Neural progenitor cell (in vitro differentiated cells): ENCODE data around the gene ZNF587. TPM values are rescaled to one million over a fixed set of nuclear protein-coding genes. Genes with fewer than 3 reads are reported as not detected.

Experiments
- DNase-seq: peaks from one replicate; pipeline ENCODE4 v3.0.0-alpha.2; 2016; ENCODE audit warnings: low spot score
- H2AFZ ChIP-seq: fragments of 200-600 bp; sonication (generic); replicated peaks from 2 replicates; pipeline ENCODE4 v1.6.1; 2016; ENCODE audit warnings: antibody characterized with exemption
- H3F3A ChIP-seq: fragments of 200-600 bp; sonication (generic); 2 replicates; pipeline ENCODE4 v1.6.1; 2016; ENCODE audit warnings: antibody characterized with exemption, low read depth
- H3K27ac ChIP-seq: fragments of 200-600 bp; sonication (generic); 2 replicates; pipeline ENCODE4 v1.5.1; 2016; ENCODE audit warnings: mild to moderate bottlenecking
- H3K27me3 ChIP-seq: fragments of 200-600 bp; sonication (generic); 2 replicates; pipeline ENCODE4 v1.6.1; 2016; ENCODE audit warnings: mild to moderate bottlenecking, moderate library complexity
- H3K36me3 ChIP-seq: fragments of 200-600 bp; sonication (generic); 2 replicates; pipeline ENCODE4 v1.5.1; 2016
- H3K4me1 ChIP-seq: fragments of 200-600 bp; sonication (generic); 2 replicates; pipeline ENCODE4 v1.6.1; 2016; ENCODE audit warnings: mixed run types
- H3K4me2 ChIP-seq: fragments of 200-600 bp; sonication (generic); 2 replicates; pipeline ENCODE4 v1.6.1; 2016
- H3K4me3 ChIP-seq: fragments of 200-600 bp; sonication (generic); 2 replicates; pipeline ENCODE4 v1.5.1; 2016
- H3K79me2 ChIP-seq: fragments of 200-600 bp; sonication (generic); 2 replicates; pipeline ENCODE4 v1.6.1; 2016; ENCODE audit warnings: low read depth
- H3K9ac ChIP-seq: fragments of 200-600 bp; sonication (generic); 2 replicates; pipeline ENCODE4 v1.6.1; 2016
- H3K9me3 ChIP-seq: fragments of 200-600 bp; sonication (generic); 2 replicates; pipeline ENCODE4 v1.5.1; 2016; ENCODE audit warnings: low read depth
- H4K20me1 ChIP-seq: fragments of 200-600 bp; sonication (generic); 2 replicates; pipeline ENCODE4 v1.6.1; 2016; ENCODE audit warnings: low read depth
- H3K27ac Mint-ChIP-seq: 3 replicates; pipeline ENCODE4 v1.8.0; 2021; ENCODE audit warnings: mixed read lengths
- H3K27me3 Mint-ChIP-seq: 2 replicates; pipeline ENCODE4 v1.8.0; 2022; ENCODE audit warnings: low read depth, mild to moderate bottlenecking, inconsistent platforms, moderate library complexity, mixed read lengths; ENCODE audit not compliant: insufficient read depth
- H3K36me3 Mint-ChIP-seq: 3 replicates; pipeline ENCODE4 v1.8.0; 2021; ENCODE audit warnings: mixed read lengths
- H3K4me1 Mint-ChIP-seq: 3 replicates; pipeline ENCODE4 v1.8.0; 2021; ENCODE audit warnings: mixed read lengths
- H3K4me3 Mint-ChIP-seq: 3 replicates; pipeline ENCODE4 v1.8.0; 2021; ENCODE audit warnings: mild to moderate bottlenecking, moderate library complexity, mixed read lengths
- H3K9me3 Mint-ChIP-seq: 3 replicates; pipeline ENCODE4 v1.8.0; 2020; ENCODE audit warnings: mixed read lengths
- EZH2 ChIP-seq: fragments of 200-600 bp; sonication (generic); IDR thresholded peaks from 2 replicates; pipeline ENCODE4 v1.6.1; 2017; ENCODE audit warnings: antibody characterized with exemption, mild to moderate bottlenecking, moderate library complexity
- EZH2phosphoT487 ChIP-seq: fragments of 200-600 bp; sonication (generic); IDR thresholded peaks from 2 replicates; pipeline ENCODE4 v1.6.1; 2017; ENCODE audit warnings: antibody characterized with exemption
- total RNA-seq: library from RNA; depleted of rRNA; stranded (reverse); fragments of >200 nt; gene quantifications from 2 replicates; pipeline ENCODE4 v1.2.3, GENCODE V29; 2015; ENCODE audit warnings: low replicate concordance
- TF ChIP-seq, protein P1 (sequence below): fragments of 200-600 bp; sonication (generic); IDR thresholded peaks from 2 replicates; pipeline ENCODE4 v1.5.1; 2017; ENCODE audit warnings: antibody characterized with exemption, mild to moderate bottlenecking

ZNF587 gene
- total RNA-seq, 1 donor from 2014 or later: 48.2 TPM

DNA sequence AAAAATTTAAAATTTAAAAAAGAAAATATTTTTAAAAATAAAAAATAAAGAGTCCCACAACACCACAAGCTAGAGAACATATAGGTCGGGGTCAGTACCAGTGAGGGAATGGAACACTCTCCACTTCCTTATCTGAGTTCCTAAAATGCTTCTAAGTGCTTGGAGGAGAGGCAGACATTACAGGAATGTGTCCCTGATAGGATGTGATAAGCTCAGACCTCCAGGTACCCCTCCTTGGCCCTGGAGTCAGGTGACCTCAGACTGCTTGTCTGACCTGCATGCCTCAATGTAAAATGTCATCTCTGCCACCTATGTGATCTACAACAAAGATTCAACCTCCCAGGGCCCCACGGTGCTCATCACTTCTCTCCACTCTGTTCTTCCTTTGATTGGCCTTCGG is 36.4 kb downstream of the ZNF587 start:
- Histone ChIP-seq H3K9ac (no peak overlapping the region), H3K9me3 (no peaks in the 10 kb centered on the region), H3K27me3 (no peaks in the 10 kb centered on the region), H3K36me3 (peaks cover 8% of the 10 kb centered on the region), H3K27ac (no peak overlapping the region), H4K20me1 (peaks cover 21% of the 10 kb centered on the region), H3K4me1 (peaks cover 11% of the 10 kb centered on the region), H2AFZ (no peak overlapping the region), H3K79me2 (peaks cover 64% of the 10 kb centered on the region), H3K4me2 (peak overlapping the region; percentile 99), H3K4me3 (peak overlapping the region; percentile 66), H3F3A (peaks cover 26% of the 10 kb centered on the region)
- H3K4me3 Mint-ChIP-seq: no peak overlapping the region
- H3K27me3 Mint-ChIP-seq: peaks cover 11% of the 10 kb centered on the region
- H3K36me3 Mint-ChIP-seq: peaks cover 61% of the 10 kb centered on the region
- peaks cover 72% of the 10 kb centered on the region for H3K9me3 Mint-ChIP-seq
- DNase-seq: no peak
- H3K27ac Mint-ChIP-seq: no peak overlapping the region
- TF ChIP-seq EZH2 (no peak), EZH2phosphoT487 (no peak)
- TF ChIP-seq, protein P1, sequence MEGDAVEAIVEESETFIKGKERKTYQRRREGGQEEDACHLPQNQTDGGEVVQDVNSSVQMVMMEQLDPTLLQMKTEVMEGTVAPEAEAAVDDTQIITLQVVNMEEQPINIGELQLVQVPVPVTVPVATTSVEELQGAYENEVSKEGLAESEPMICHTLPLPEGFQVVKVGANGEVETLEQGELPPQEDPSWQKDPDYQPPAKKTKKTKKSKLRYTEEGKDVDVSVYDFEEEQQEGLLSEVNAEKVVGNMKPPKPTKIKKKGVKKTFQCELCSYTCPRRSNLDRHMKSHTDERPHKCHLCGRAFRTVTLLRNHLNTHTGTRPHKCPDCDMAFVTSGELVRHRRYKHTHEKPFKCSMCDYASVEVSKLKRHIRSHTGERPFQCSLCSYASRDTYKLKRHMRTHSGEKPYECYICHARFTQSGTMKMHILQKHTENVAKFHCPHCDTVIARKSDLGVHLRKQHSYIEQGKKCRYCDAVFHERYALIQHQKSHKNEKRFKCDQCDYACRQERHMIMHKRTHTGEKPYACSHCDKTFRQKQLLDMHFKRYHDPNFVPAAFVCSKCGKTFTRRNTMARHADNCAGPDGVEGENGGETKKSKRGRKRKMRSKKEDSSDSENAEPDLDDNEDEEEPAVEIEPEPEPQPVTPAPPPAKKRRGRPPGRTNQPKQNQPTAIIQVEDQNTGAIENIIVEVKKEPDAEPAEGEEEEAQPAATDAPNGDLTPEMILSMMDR: no peak
- H3K4me1 Mint-ChIP-seq: peaks cover 15% of the 10 kb centered on the region

DNA sequence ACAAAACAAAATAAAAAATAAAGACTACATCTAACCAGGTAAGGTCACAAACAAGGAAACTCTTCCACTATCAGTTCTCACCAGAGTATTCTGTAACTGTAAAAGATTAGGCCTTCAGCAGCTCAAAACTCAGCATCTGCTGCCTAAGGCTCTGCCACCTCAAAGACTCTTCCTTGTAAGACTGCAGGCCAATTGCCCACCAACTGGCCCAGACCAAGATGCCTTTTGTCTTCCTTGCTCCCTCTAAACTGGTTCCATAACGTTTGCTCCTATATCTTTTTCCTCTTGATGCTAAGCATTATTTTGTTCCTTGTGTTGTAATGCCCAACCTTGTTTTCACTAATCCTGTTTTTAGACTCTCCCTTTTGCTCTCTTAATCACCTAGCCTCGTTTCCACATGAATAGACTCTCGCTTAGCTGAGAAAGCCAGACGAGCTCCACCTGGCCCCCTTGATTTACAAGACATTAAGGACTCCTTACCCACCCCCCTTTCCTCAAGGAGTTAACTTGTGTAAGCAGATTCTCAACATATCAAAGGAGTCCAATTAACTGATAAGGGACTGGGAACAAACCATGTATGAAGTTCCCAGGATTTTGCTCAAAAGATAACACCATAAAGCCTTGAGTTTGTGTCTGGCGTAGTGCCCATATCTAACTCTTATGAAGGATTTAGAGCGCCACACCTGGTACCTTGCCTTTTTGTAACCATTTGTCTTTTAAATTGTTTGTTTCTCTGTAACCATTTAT is 37.7 kb downstream of the ZNF587 start:
- Histone ChIP-seq H3K9me3 (no peaks in the 10 kb centered on the region), H3K4me1 (peaks cover 11% of the 10 kb centered on the region), H2AFZ (no peak overlapping the region), H3K4me3 (peak overlapping the region; percentile 66), H3K27me3 (no peaks in the 10 kb centered on the region), H3K4me2 (peak overlapping the region; percentile 99), H3K79me2 (peaks cover 64% of the 10 kb centered on the region), H4K20me1 (peaks cover 21% of the 10 kb centered on the region), H3K36me3 (peaks cover 8% of the 10 kb centered on the region), H3F3A (peaks cover 26% of the 10 kb centered on the region), H3K27ac (peak overlapping the region; percentile 81), H3K9ac (peak overlapping the region; percentile 85)
- TF ChIP-seq EZH2phosphoT487 (no peak), EZH2 (no peak)
- TF ChIP-seq, protein P1: peak; percentile 16
- H3K4me1 Mint-ChIP-seq: peaks cover 15% of the 10 kb centered on the region
- peaks cover 78% of the 10 kb centered on the region for H3K9me3 Mint-ChIP-seq
- DNase-seq: peak; percentile 71
- no peak overlapping the region for H3K27ac Mint-ChIP-seq
- H3K27me3 Mint-ChIP-seq: peaks cover 11% of the 10 kb centered on the region
- H3K36me3 Mint-ChIP-seq: peaks cover 64% of the 10 kb centered on the region
- H3K4me3 Mint-ChIP-seq: peak overlapping the region; percentile 93

DNA sequence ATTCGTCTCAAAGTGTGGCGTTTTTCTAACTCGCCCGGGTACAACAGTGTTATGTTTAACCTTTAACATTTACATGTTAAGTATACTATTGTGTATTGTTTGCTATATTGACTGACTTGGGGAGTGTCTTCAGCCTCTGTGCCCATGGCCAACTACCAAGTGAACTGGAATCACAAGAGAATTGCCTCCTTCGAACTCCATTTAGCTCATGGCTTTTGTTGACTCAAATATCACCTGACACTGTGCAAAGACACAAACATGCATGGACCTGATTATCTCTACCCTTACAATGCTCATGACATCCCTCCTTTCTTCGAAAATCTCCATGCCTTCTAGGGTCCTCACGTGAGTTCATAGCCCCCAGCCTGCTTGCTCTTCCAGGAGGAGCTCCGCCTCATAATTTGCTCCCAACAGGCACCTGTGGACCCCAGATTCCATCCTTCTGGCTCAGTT is 38.5 kb downstream of the ZNF587 start:
- H3K4me1 ChIP-seq: peaks cover 11% of the 10 kb centered on the region
- no peaks in the 10 kb centered on the region for H3K27me3 ChIP-seq
- peaks cover 26% of the 10 kb centered on the region for H3F3A ChIP-seq
- H3K4me1 Mint-ChIP-seq: peaks cover 15% of the 10 kb centered on the region
- H3K27ac Mint-ChIP-seq: peak overlapping the region; percentile 19
- peaks cover 56% of the 10 kb centered on the region for H3K79me2 ChIP-seq
- no peaks in the 10 kb centered on the region for H3K9me3 ChIP-seq
- H3K9ac ChIP-seq: peak overlapping the region; percentile 85
- peak overlapping the region; percentile 66 for H3K4me3 ChIP-seq
- peak overlapping the region; percentile 81 for H3K27ac ChIP-seq
- peaks cover 77% of the 10 kb centered on the region for H3K9me3 Mint-ChIP-seq
- peak overlapping the region; percentile 99 for H3K4me2 ChIP-seq
- TF ChIP-seq EZH2 (no peak), EZH2phosphoT487 (no peak)
- TF ChIP-seq, protein P1: no peak
- H4K20me1 ChIP-seq: peaks cover 17% of the 10 kb centered on the region
- H2AFZ ChIP-seq: no peak overlapping the region
- H3K36me3 ChIP-seq: peaks cover 6% of the 10 kb centered on the region
- peaks cover 61% of the 10 kb centered on the region for H3K36me3 Mint-ChIP-seq
- peaks cover 11% of the 10 kb centered on the region for H3K27me3 Mint-ChIP-seq
- DNase-seq: no peak
- H3K4me3 Mint-ChIP-seq: peak overlapping the region; percentile 93
